Measurements from ENCODE around the gene HCN1.

The HCN1 gene

GRCh38 chr5:45205403-45205961, 490.7 kb downstream of the HCN1 start:
- no peak for TF ChIP-seq GATA3 (IDR thresholded peaks at IDR 0.05; ENCODE audit: low read depth, low read length)
- TF ChIP-seq GATA2 (IDR thresholded peaks at IDR 0.05; ENCODE audit: low read depth, low read length): no peak

Data from SH-SY5Y (cell line).